Nephron (organoid): ENCODE data around the gene SNRNP40.
A peak's percentile ranks its signal among the peaks of the same experiment; 100 is the strongest.

ENCODE experiments used
- H3K27ac Mint-ChIP-seq, 3 experiments: 2 replicates each; pipeline ENCODE4 v1.8.0; 2020; ENCODE audit warnings: mixed read lengths in 3 of 3, mild to moderate bottlenecking in 2 of 3, moderate library complexity in 1 of 3
- H3K27me3 Mint-ChIP-seq: 2 replicates; pipeline ENCODE4 v1.8.0; 2021; ENCODE audit warnings: low read depth, mild to moderate bottlenecking, moderate library complexity, mixed read lengths
- H3K36me3 Mint-ChIP-seq: 2 replicates; pipeline ENCODE4 v1.8.0; 2020; ENCODE audit warnings: low read depth, mixed read lengths
- H3K4me1 Mint-ChIP-seq: 2 replicates; pipeline ENCODE4 v1.8.0; 2020; ENCODE audit warnings: mixed read lengths
- H3K4me3 Mint-ChIP-seq, 3 experiments: 2 replicates each; pipeline ENCODE4 v1.8.0; 2020; ENCODE audit warnings: mild to moderate bottlenecking in 3 of 3, mixed read lengths in 3 of 3, moderate library complexity in 2 of 3
- H3K9me3 Mint-ChIP-seq: 2 replicates; pipeline ENCODE4 v1.8.0; 2020; ENCODE audit warnings: mixed read lengths
- TF ChIP-seq, protein P1 (sequence below), 3 experiments: fragments of 200-600 bp; sonication (generic); IDR thresholded peaks; one replicate each; pipeline ENCODE4 v1.5.0; 2021; ENCODE audit warnings: antibody characterized with exemption in 3 of 3; ENCODE audit not compliant: unreplicated experiment in 3 of 3

The SNRNP40 gene

GRCh38 chr1:31243501-31244286, 52.9 kb downstream of the SNRNP40 start:
- no peak overlapping the region for H3K4me3 Mint-ChIP-seq
- TF ChIP-seq, protein P1, sequence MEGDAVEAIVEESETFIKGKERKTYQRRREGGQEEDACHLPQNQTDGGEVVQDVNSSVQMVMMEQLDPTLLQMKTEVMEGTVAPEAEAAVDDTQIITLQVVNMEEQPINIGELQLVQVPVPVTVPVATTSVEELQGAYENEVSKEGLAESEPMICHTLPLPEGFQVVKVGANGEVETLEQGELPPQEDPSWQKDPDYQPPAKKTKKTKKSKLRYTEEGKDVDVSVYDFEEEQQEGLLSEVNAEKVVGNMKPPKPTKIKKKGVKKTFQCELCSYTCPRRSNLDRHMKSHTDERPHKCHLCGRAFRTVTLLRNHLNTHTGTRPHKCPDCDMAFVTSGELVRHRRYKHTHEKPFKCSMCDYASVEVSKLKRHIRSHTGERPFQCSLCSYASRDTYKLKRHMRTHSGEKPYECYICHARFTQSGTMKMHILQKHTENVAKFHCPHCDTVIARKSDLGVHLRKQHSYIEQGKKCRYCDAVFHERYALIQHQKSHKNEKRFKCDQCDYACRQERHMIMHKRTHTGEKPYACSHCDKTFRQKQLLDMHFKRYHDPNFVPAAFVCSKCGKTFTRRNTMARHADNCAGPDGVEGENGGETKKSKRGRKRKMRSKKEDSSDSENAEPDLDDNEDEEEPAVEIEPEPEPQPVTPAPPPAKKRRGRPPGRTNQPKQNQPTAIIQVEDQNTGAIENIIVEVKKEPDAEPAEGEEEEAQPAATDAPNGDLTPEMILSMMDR (IDR thresholded peaks at IDR 0.05; ENCODE audit: unreplicated experiment in 3 of 3) = no peak
- no peaks in the 10 kb centered on the region for H3K36me3 Mint-ChIP-seq
- H3K9me3 Mint-ChIP-seq = no peaks in the 10 kb centered on the region
- H3K27ac Mint-ChIP-seq = no peak overlapping the region
- peaks cover 38% of the 10 kb centered on the region for H3K27me3 Mint-ChIP-seq
- H3K4me1 Mint-ChIP-seq = peaks cover 13% of the 10 kb centered on the region

DNA sequence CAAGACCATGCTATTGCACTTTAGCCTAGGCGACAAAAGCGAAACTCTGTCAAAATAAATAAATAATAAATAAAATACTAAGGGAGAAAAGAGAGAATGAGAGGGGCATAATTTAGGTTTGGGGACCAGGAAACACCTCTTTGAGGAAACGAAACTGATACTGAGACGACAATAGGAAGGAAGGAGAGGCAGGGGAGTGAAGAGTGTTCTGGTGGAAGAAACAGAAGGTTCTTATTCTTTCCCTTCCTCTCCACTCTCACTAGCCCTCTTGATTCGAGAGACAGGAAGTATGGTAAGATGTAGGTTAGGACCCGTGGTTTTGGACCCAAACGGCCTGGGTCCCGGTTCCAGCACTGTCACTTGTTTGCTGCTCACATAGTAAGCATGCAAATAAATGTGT, 55.3 kb downstream of the SNRNP40 start:
- Mint-ChIP-seq H3K36me3 (no peaks in the 10 kb centered on the region), H3K27me3 (peaks cover 62% of the 10 kb centered on the region), H3K27ac (no peak overlapping the region), H3K4me1 (peaks cover 14% of the 10 kb centered on the region), H3K4me3 (peak overlapping the region; percentile 38 to 58 (median 52)), H3K9me3 (no peaks in the 10 kb centered on the region)
- TF ChIP-seq, protein P1 (IDR thresholded peaks at IDR 0.05; ENCODE audit: unreplicated experiment in 3 of 3) = no peak

DNA sequence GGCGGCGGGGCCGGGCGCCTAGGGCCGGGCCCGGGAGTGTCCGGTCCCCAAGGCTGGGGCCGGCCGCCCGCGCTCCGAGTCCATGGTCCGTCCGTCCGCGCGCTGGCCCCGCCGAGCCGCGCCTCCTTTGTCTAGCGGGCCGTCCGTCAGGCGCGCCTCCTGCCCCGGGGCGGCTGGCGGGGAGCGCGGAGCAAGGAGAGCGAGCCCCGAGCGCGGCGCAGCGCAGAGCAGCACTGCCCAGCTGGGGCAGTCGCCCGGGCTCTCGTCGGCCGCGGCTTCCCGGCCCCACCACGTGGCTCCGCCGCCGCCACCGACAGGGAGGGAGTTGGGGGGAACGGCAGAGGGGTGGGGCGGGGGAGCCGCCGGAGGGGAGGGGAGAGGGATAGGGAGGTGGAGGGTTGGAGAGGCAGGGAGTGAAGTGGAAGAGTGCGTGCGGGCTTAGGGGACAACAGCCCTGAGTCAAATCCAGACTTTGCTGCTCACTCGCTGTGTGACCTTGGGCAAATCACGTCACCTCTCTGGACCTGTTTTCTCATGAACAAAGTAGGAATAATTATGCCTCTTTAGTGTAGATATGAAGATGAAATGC, 56.8 kb downstream of the SNRNP40 start, which contains the start of gene NKAIN1:
TSS of gene NKAIN1 (minus strand) at position 235 of the 589 bp plus-strand sequence. CDS start 340 bp downstream, outside the sequence.
- Mint-ChIP-seq H3K9me3 (no peaks in the 10 kb centered on the region), H3K4me3 (peak within 1 kb of the TSS; percentile 88 to 92 (median 88)), H3K27ac (peak within 1 kb of the TSS in 2 of 3 experiments; percentile 34 to 53), H3K36me3 (no peaks in the 10 kb centered on the region), H3K27me3 (peaks cover 70% of the 10 kb centered on the region), H3K4me1 (peaks cover 14% of the 10 kb centered on the region)
- TF ChIP-seq, protein P1 (IDR thresholded peaks at IDR 0.05; ENCODE audit: unreplicated experiment in 3 of 3) = no peak

DNA sequence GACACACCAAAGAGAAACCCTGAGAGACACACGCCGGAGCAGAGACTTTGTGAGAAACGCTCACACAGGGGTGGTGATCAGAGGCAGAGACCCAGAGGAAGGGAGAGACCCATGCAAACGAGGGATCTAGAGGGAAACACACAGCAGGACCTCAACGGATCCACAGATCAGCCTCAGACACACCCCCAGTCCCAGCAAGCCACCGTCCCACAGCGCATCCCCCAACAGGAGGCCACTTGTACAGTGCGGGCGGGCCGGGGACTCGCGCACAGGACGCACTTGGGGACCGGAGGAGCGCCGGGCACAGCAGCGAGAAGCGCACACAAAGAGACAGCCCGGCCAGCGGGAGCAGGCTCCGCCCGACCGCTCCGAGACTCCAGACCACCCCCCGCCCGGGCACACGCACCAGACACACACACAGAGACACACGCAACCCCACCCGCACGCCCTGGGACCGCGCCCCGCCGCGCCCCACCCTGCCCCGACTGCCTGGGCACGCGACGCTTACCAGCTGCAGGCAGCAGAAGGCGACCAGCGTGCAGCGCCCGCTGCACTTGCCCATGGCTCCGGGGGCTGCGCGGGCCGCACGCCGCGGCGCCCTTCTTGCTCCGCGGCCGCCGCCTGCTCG, 57.5 kb downstream of the SNRNP40 start:
- TF ChIP-seq, protein P1 (IDR thresholded peaks at IDR 0.05; ENCODE audit: unreplicated experiment in 3 of 3) = no peak
- H3K36me3 Mint-ChIP-seq = no peaks in the 10 kb centered on the region

GRCh38 chr1:31238612-31238985, 58.0 kb downstream of the SNRNP40 start:
- Mint-ChIP-seq H3K4me3 (peak overlapping the region; percentile 88 to 92 (median 88)), H3K9me3 (no peaks in the 10 kb centered on the region), H3K4me1 (peaks cover 14% of the 10 kb centered on the region), H3K27me3 (peaks cover 64% of the 10 kb centered on the region), H3K36me3 (no peaks in the 10 kb centered on the region), H3K27ac (peak overlapping the region in 2 of 3 experiments; percentile 34 to 53)
- TF ChIP-seq, protein P1 (IDR thresholded peaks at IDR 0.05; ENCODE audit: unreplicated experiment in 3 of 3) = no peak

More for the DNA sequence above, 57.5 kb downstream of the SNRNP40 start:
- Mint-ChIP-seq H3K27ac (peak overlapping the region in 2 of 3 experiments; percentile 34 to 53), H3K27me3 (peaks cover 69% of the 10 kb centered on the region), H3K9me3 (no peaks in the 10 kb centered on the region), H3K4me3 (peak overlapping the region; percentile 88 to 92 (median 88)), H3K4me1 (peaks cover 14% of the 10 kb centered on the region)
